BE2C (cell line): ENCODE data around the gene ATAD1.

Source experiments
- DNase-seq: peaks from one replicate; pipeline ENCODE4 v3.0.0-alpha.2; 2020
- H3K27me3 ChIP-seq: fragments of 250-450 bp; sonication (Bioruptor Pico); 2 replicates; pipeline ENCODE4 v1.5.1; 2020; ENCODE audit warnings: mild to moderate bottlenecking
- H3K36me3 ChIP-seq: fragments of 250-450 bp; sonication (Bioruptor Pico); 2 replicates; pipeline ENCODE4 v1.5.1; 2020; ENCODE audit warnings: mild to moderate bottlenecking
- H3K4me1 ChIP-seq: fragments of 250-450 bp; sonication (Bioruptor Pico); 2 replicates; pipeline ENCODE4 v1.5.1; 2020
- H3K4me3 ChIP-seq: 2 replicates; pipeline ENCODE4 v1.5.1; 2011; ENCODE audit warnings: low read depth, low read length
- H3K9me3 ChIP-seq: fragments of 250-450 bp; sonication (Bioruptor Pico); 2 replicates; pipeline ENCODE4 v1.5.1; 2020
- CTCF ChIP-seq: IDR thresholded peaks from 2 replicates; pipeline ENCODE4 v1.5.1; 2012; ENCODE audit warnings: mild to moderate bottlenecking, low read depth, low read length

The ATAD1 gene

GRCh38 chr10:87707254-87707653, 110.8 kb downstream of the ATAD1 start:
- H3K36me3 ChIP-seq: no peaks in the 10 kb centered on the region
- no peak for DNase-seq
- H3K4me3 ChIP-seq: no peak overlapping the region
- no peaks in the 10 kb centered on the region for H3K27me3 ChIP-seq
- no peak for TF ChIP-seq CTCF
- no peaks in the 10 kb centered on the region for H3K9me3 ChIP-seq
- peaks cover 4% of the 10 kb centered on the region; the same call in 1 of the 2 replicates for H3K4me1 ChIP-seq

GRCh38 chr10:87706731-87707130, 111.3 kb downstream of the ATAD1 start:
- DNase-seq: no peak
- peaks cover 4% of the 10 kb centered on the region; the same call in 1 of the 2 replicates for H3K4me1 ChIP-seq
- no peaks in the 10 kb centered on the region for H3K27me3 ChIP-seq
- H3K36me3 ChIP-seq: no peaks in the 10 kb centered on the region
- no peaks in the 10 kb centered on the region for H3K9me3 ChIP-seq
- no peak overlapping the region for H3K4me3 ChIP-seq
- no peak for TF ChIP-seq CTCF

- TF ChIP-seq CTCF: no peak
- H3K4me1 ChIP-seq: peaks cover 4% of the 10 kb centered on the region; the same call in 1 of the 2 replicates
- H3K36me3 ChIP-seq: no peaks in the 10 kb centered on the region
- H3K4me3 ChIP-seq: no peak overlapping the region
- no peaks in the 10 kb centered on the region for H3K9me3 ChIP-seq
- H3K27me3 ChIP-seq: no peaks in the 10 kb centered on the region
- no peak for DNase-seq
Observed at GRCh38 chr10:87705339-87705738, 112.7 kb downstream of the ATAD1 start.

GRCh38 chr10:87703771-87704170, 114.3 kb downstream of the ATAD1 start:
- no peak for TF ChIP-seq CTCF
- H3K4me1 ChIP-seq: peaks cover 4% of the 10 kb centered on the region; the same call in 1 of the 2 replicates
- H3K36me3 ChIP-seq: no peaks in the 10 kb centered on the region
- no peaks in the 10 kb centered on the region for H3K27me3 ChIP-seq
- DNase-seq: no peak
- no peaks in the 10 kb centered on the region for H3K9me3 ChIP-seq
- H3K4me3 ChIP-seq: no peak overlapping the region

GRCh38 chr10:87702973-87703294, 115.1 kb downstream of the ATAD1 start:
- Histone ChIP-seq H3K27me3 (no peaks in the 10 kb centered on the region), H3K9me3 (no peaks in the 10 kb centered on the region), H3K4me1 (peaks cover 4% of the 10 kb centered on the region; the same call in 1 of the 2 replicates), H3K4me3 (no peak overlapping the region), H3K36me3 (no peaks in the 10 kb centered on the region)
- TF ChIP-seq CTCF: no peak
- no peak for DNase-seq

- H3K4me3 ChIP-seq: no peak overlapping the region
- no peaks in the 10 kb centered on the region for H3K9me3 ChIP-seq
- no peak for DNase-seq
- H3K27me3 ChIP-seq: no peaks in the 10 kb centered on the region; the same call in 1 of the 2 replicates
- H3K4me1 ChIP-seq: peaks cover 4% of the 10 kb centered on the region; the same call in 1 of the 2 replicates
- no peaks in the 10 kb centered on the region for H3K36me3 ChIP-seq
- TF ChIP-seq CTCF: no peak
Observed at GRCh38 chr10:87702260-87702972, 115.6 kb downstream of the ATAD1 start.
